Right ventricle myocardium superior (tissue), 1 donor: ENCODE measurements around the gene CDK15. TPM values are rescaled to one million over a fixed set of nuclear protein-coding genes. Genes with fewer than 3 reads are reported as not detected.
A peak's percentile ranks its signal among the peaks of the same experiment; 100 is the strongest.

Source experiments
- ATAC-seq: fragments of 200-7000 bp; cut with Tn5 transposase; one replicate; pipeline ENCODE4 v1.9.1; 2020; ENCODE audit warnings: mild to moderate bottlenecking; ENCODE audit not compliant: poor library complexity
- DNase-seq: peaks from one replicate; pipeline ENCODE4 v3.0.0-alpha.2; 2020
- intact Hi-C: fragments of 100-400 bp; cut with DNase I; formaldehyde crosslinking; loops from one replicate; pipeline ENCODE4 v1.11.2; 2022
- total RNA-seq: library from RNA; stranded (reverse); fragmentation: NEBNext Ultra II Directional; extraction: Animal tissue kit (Norgen Biotek cat#: 25700); gene quantifications from one replicate; pipeline ENCODE4 v1.2.1, GENCODE V29; 2021
- donor health status: DM: no; HTN: yes; CAD: no; lungs with severe emphysema.

CDK15 gene
- total RNA-seq, 1 donor from 2014 or later = 0.43 TPM

DNA sequence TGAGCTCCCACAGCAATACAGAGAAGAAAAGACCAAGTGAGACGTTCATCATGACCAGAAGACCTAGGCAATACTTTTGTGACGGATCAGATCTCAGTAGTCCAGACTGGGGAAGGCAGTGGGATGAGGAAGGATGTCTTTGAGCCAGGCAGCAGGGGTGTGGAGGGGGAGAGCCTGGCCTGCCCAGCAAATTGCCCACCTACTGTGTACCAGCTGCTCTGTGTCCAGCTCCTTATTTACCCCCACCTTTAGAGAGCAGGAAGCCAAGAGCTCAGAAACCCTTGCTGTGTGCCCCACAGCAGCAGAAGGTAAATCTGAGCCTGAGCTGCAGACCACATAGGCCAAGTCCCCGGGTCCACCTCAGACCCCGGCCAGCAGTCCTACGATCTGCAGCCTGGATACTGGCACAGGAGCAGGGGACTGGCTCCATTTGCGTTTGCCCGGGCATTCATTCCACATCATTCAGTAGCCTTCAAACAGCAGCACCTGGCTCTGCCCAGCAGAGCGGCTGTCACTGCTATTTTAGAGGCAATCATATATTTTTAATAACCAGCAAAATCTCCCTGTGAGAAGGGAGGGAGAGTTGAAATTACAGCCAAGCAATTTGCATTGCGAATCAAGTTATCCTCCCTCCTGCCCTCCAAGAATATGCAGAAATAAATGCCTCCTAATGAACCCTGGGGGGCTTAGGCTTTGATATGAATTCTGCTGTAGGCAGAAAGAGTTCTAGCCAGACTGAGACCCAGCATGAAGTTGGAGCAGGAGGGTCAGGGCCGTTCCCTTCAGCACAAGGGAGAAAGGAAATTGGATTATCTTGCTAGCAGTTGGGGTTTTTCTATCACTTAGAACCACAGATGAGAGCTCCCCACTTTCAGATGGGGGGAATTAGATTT is 117.3 kb downstream of the CDK15 start:
- DNase-seq = no peak
- ATAC-seq = no peak
- intact Hi-C loops = no loop called here

DNA sequence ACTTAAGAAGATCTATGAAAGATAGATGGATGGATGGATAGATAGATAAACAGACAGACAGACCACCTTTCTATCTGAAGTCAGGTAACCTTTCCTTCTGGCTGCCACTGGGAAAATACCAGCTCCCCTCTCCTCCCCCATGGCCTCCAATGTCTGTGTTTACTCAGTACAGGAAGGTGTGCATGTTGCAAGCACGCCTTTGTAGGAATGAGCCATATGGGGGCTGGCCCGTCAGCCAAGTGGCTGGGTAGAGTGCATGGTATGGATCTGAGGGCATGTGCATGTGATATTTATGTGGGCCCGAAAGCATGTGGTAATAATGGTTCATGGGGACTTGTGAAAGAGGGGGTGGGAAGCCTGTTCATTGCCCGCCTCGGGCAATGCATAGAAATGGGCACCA is 118.1 kb downstream of the CDK15 start:
- ATAC-seq (no peak), DNase-seq (no peak)
- intact Hi-C loops = no loop called here

DNA sequence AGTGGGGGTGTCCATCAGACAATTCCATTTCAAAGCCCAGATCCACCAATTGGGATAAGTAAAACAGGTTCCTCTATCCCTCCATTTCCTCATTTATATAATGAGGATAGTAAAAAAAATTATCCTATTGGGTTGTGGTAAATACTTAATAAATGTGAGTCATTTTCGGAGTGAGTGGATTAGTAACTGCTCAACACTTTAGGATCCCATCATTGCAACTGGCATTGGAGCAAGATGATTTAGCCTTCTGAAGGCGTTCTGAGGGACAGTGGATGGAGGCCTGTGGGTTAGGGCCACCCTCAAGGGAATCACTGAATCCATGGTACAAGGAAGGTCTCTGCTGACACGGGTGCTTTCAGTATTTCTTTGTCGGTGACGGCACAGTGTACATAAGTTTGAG is 118.7 kb downstream of the CDK15 start:
- DNase-seq = no peak
- intact Hi-C loops = no loop called here
- ATAC-seq = no peak

DNA sequence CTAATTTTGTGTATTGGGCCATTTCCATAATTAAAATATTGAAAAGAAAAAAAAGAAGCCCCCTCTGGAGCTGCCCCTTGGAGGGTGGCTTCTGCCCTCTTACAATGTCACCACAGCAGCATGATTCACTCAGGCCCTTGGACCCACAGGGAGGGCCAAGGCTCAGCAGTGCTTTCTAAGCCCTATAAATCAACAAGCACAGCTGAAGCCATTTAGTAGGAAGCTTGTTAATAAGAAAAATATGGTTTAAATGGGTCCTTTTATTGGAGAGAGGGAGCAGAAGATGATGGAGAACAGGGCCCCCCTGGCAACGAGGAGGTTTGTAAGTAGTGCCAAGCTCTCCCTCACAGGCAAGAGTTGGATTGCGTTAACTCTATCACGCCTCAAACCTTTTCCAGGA is 119.7 kb downstream of the CDK15 start:
- intact Hi-C loops = no loop called here
- ATAC-seq (no peak), DNase-seq (no peak)

DNA sequence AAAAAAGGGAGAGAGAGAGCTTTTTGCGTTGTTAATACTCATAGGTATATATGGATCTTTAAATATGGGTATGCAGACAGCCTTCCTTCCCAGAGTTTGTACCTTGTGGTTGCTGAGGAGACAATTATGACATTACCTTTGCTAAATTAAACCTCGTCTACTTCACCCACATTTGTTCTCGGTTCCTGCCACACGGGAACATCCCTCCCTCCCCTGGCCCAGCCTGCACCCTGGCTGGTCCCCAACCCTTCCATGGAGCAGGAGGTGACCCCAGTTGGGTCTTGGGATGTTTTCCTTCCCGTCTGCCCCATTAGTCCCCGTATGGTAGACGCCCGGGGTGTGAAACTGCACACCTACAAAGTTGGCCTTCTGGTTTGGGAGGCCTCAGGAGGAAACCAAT is 122.0 kb downstream of the CDK15 start:
- intact Hi-C loops = no loop called here
- no peak for ATAC-seq
- DNase-seq = no peak

DNA sequence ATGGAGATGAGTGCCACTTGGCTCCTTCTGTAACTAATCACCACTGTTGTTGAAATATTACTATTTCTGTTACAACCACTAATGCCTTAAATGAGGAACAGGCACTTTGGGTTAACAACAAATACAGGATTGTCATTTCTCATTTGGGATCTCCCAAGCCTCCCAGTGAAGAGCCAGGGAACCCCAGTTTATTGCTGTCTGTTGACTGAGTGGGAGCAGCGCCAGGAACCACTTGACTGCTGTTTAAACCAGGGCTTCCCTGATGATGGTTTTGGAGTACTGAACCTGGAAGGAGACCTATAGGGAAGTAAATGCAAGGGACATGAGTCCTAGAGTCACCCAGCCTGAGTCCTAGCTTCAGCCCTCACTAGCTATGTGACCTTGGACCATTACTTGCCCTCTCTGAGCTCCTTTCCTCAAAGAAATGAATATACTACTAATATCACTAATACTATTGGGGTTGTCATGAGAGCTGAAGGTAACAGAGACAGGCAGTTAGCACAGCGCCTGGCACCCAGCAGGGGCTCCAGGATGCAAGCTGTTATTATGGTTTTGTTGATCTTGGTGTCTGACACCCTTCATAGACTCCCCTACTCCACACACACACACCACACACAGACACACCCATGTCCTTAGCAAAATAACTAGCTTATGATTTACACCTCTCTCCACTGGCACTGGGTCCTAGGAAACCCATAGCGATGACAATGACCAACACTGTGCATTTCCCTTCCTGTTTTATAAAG is 123.1 kb downstream of the CDK15 start:
- ATAC-seq (no peak), DNase-seq (no peak)
- intact Hi-C loops = no loop called here

DNA sequence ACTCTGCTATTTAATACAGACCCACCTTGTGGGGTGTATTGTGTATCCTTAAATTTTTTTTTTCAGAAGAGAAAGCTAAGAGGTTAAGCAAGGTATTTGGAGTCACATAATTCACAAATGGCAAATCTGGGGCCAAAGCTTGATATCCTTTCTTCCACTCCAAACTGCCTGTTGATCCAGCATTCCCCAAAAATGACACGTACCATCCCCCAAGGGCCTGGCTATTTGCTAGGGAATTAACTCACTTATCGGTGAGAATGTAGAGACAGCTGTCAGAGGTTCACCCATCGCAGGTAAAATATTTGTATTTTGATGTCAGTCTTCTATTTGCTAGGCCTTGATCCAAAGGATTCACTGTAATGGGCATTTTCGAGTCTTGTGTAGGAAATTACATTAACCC is 123.7 kb downstream of the CDK15 start:
- ATAC-seq (no peak), DNase-seq (no peak)
- intact Hi-C loops = no loop called here

DNA sequence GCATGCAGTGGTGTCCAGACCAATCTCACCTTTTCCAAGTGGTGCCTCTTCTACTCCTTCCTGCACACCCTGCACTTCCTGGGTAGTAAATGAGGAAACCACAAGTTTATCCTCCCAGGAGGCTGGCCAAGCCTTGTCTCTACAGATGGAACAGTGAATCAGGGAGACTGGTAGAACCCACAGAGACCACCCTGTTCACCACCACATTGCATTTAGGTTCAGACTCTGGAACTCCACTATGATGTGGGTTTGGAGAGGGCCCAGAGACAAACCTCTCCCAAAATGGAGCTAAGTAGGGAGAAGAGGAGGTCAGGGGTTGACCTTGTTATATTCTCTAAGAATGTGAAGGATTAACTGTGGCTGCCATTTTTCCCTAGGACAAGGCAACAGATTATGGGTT is 124.5 kb downstream of the CDK15 start:
- intact Hi-C loops = no loop called here
- ATAC-seq (no peak), DNase-seq (no peak)

DNA sequence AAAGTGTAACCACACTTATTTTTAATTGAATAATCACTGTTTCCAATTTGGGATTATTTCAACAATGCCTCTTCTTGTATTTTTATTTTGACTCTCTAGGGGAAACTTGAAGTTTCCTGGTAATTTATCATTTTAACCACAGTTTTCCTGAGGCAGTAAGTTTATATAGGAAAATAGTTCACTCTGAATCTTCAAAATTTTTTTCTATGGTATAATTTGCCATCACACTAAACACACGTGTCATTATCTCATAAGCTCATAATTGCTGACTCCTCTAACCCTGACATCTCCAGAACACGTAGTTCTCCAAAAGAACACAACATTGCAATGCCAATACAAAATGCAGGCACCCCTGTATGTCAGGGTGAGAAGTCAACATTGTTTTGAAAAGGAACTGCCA is 125.1 kb downstream of the CDK15 start:
- intact Hi-C loops = no loop called here
- ATAC-seq = no peak
- no peak for DNase-seq

DNA sequence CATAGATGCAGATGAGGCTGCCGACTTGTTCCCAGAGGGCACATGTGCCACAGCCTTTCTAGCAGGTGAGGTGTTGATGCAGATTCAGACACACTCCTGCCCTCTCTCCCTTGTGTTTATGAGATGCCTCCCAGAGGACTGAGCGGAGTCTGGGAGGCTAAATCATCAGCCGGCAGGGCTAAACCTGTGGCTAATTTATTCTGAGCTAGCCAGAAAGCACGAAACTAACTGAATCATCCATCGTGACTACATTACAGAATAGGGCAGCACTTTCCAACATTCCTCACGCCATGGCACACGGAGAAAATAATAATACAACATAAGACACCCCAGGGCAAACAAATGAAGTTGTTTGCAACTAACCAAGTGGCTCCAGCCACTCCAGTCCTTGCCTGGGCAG is 125.6 kb downstream of the CDK15 start:
- DNase-seq = no peak
- ATAC-seq = no peak
- intact Hi-C loops = no loop called here

DNA sequence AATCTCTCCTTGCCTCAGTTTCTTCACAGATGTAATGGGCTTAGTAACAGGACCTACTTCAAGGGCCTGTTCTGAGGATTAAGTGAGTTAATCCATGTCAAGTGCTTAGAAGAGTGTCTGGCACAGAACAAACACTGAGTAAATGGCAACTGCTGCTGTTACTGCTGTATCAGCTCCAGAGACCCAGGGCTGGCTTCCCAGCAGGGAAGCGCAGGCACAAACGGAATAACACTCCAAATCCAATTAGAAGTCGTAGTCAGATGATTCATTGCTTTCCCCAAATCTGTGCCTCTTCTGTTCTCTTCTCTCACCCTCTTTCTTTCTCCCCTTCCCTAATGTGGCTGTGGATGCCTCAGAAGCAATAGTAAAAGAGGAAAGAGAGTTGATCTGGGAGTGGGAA is 126.2 kb downstream of the CDK15 start:
- intact Hi-C loops = no loop called here
- DNase-seq = no peak
- ATAC-seq = peak; percentile 72

DNA sequence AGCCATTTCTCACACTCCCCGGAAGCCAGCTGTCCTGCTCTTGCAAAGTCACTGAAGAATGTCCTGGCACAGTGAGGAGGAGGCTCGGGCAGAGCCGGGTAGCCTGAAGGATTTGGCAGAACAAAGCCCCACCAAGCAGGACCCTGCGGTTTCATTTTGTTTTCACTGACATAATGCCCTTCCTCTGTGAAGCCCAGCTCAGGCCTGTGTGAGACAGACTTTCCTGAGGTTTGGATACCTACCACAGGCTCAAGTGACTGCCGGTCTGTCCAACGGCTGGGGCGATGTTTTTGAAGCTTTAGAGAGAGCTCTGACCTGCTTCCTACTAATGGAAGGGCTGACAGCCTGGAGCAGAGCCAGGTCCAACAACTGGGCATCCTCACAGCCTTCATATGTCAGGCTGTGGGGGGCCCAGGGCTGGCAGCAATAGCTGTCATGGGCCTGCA is 127.5 kb downstream of the CDK15 start:
- DNase-seq (no peak), ATAC-seq (peak; percentile 61)
- intact Hi-C loops = no loop called here

DNA sequence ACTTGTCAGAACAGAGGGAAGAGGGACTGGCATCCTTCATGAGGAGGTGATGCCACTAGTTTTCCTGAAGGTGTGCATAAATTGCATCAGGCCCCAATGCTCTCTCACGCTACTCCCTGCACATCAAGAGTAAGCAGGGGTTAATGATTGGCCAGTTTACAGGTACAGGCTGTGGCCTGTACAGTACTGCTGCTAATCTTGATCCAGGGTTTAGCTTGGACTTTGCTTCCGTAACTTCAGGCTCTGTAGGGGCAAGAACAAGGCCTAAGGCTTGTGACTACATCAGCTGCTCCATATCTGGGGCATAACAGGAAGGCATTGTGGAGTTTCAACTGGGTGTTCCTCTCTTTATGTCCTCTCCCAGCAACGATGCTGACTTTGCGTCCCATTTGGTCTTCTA is 130.5 kb downstream of the CDK15 start:
- ATAC-seq (no peak), DNase-seq (no peak)
- intact Hi-C loops = no loop called here

DNA sequence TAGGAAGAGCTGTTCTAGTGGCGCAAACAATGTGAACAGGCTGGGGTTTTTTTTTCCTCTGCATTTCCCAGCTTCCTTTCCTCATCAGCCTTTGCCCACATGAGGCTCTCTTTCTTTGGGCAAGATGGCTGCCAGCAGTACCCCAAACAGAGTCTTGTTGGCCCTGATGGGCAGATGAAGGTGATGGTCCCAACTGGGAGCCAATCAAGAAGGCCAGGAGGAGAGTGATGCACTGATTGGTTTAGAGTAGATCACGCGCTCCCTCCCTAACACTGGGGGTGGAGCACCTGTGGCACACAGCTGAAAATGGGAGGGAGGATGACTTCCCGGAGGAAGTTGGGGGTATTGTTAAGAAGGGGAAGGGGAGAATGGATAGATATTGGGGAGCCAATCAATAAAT is 131.0 kb downstream of the CDK15 start:
- intact Hi-C loops = no loop called here
- ATAC-seq (no peak), DNase-seq (no peak)

DNA sequence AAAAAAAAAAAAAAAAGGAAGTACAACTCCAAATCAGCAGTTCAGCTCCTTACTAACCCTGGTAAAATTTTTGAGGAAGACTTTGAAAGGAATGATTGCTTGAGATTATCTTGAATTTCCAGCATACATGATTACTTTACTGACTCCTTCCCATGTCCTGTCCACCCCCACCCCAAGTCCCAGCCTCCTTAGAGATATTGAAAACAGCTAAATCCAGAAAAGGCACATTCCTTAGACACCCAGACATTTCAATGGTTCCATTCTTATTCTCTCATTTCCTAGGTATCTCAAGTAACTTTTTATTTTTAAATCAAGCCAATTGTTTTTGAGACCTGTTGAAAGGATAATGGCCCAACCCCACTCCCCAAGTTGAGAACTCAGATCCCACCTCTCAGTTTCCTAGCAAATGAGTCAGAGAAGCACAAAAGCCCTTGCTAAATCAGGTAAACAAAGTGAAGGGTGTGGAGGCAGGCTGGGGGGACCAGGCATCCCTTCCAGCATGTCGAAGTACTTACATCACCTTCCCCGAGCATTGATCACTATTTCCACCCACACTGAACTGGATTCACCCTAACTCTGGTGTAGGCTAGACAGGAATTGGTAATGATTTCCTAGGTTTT is 131.9 kb downstream of the CDK15 start:
- ATAC-seq = no peak
- intact Hi-C loops = no loop called here
- no peak for DNase-seq

DNA sequence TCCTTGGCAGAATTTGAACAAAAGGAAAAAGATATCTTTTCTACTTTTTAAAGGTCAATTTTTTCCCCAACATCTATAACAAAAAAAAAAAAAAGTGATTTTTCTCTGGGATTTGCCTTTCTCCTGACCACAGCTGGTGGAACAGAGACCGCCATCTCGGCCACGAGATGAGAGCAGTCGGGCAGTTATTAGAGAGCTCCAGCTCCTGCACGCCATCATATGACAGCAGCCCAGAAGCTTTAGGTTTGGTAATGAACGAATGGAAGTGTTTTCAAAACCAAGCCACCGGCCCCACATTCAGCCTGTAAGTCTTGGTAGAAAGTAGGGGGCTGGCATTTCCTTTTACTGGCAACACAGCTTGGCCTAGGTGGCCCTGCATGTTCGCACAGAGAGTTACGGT is 132.4 kb downstream of the CDK15 start:
- DNase-seq (no peak), ATAC-seq (no peak)
- intact Hi-C loops = no loop called here

DNA sequence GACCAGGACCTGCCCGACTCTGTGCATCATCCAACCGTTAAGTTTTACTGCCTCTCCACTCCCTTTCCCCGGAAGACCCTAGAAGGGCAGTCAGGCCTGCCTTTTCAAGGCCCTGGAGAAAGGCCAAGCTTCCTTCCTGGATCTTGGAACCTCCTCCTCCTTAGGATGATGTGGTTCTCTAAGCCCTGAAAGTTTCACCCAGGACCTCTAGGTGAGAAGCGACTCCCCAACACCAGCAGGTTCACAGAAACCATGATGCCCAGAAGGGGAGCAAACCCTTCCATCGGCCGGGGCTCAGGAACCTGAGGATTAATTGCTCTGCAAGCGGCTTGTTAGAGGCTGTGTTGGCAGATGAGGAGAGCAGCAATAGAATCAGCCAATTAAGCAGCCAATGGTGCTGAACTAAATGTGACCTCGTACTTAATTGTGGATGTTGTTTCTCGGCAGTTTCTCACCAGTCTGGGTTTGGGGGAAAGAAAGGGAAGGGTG is 133.2 kb downstream of the CDK15 start:
- ATAC-seq (no peak), DNase-seq (no peak)
- intact Hi-C loops = no loop called here

DNA sequence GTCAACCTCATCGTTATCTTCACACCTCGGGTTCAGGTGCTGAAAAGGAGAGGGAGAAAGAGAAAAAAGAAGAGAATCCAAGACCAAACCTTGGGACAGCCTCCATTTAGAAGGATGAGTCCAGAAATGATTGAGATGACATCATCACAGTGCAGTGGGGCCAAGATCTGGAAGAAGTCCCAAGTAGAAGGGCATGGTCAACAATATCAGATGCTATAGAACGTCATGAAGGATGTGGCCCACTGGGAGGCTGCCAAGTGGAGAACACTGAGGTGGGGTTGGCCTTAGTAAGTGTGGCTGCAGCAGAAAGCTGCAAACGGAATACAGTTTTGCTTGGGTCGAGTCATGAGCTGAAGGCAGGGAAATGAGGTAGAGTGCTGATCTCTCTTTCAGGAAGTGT is 136.2 kb downstream of the CDK15 start:
- DNase-seq = no peak
- intact Hi-C loops = no loop called here
- no peak for ATAC-seq
